SJSA1 (cell line): ENCODE data around the gene RTCB. TPM values are rescaled to one million over a fixed set of nuclear protein-coding genes. Genes with fewer than 3 reads are reported as not detected.

Source experiments
- DNase-seq, 2 experiments: peaks; one replicate each; pipeline ENCODE4 v3.0.0-alpha.2; 2015 to 2020; ENCODE audit warnings: low spot score in 2 of 2, low read depth in 1 of 2
- H3K27ac ChIP-seq: fragments of 250-450 bp; sonication (Bioruptor Pico); 2 replicates; pipeline ENCODE4 v1.5.1; 2020; ENCODE audit warnings: mild to moderate bottlenecking, moderate library complexity
- H3K27me3 ChIP-seq: fragments of 250-450 bp; sonication (Bioruptor Pico); replicated peaks from 2 replicates; pipeline ENCODE4 v1.5.1; 2020; ENCODE audit warnings: mild to moderate bottlenecking, moderate library complexity
- H3K36me3 ChIP-seq: fragments of 250-450 bp; sonication (Bioruptor Pico); 2 replicates; pipeline ENCODE4 v1.5.1; 2020; ENCODE audit warnings: mild to moderate bottlenecking
- H3K4me1 ChIP-seq: fragments of 250-450 bp; sonication (Bioruptor Pico); replicated peaks from 2 replicates; pipeline ENCODE4 v1.6.1; 2021; ENCODE audit warnings: mild to moderate bottlenecking
- H3K4me3 ChIP-seq: fragments of 250-450 bp; sonication (Bioruptor Pico); 2 replicates; pipeline ENCODE4 v1.5.1; 2020; ENCODE audit warnings: mild to moderate bottlenecking
- H3K9me3 ChIP-seq: fragments of 250-450 bp; sonication (Bioruptor Pico); replicated peaks from 2 replicates; pipeline ENCODE4 v1.5.1; 2020; ENCODE audit warnings: mild to moderate bottlenecking
- total RNA-seq: library from RNA; depleted of rRNA; stranded (reverse); fragments of >200 nt; shearing (Covaris generic); gene quantifications from 2 replicates; pipeline ENCODE4 v1.2.3, GENCODE V29; 2014; rRNA removed

RTCB gene
- total RNA-seq, 1 experiment from 2014 or later: 196 TPM

GRCh38 chr22:32342977-32343376, 69.1 kb downstream of the RTCB start:
- H3K4me1 ChIP-seq: no peaks in the 10 kb centered on the region
- H3K4me3 ChIP-seq: no peak overlapping the region
- no peaks in the 10 kb centered on the region for H3K36me3 ChIP-seq
- no peak for DNase-seq
- H3K27ac ChIP-seq: no peak overlapping the region
- peaks cover 4% of the 10 kb centered on the region; the same call in 1 of the 2 replicates for H3K27me3 ChIP-seq
- no peaks in the 10 kb centered on the region for H3K9me3 ChIP-seq

- peak in 1 of 2 experiments; percentile 23 for DNase-seq
- no peaks in the 10 kb centered on the region for H3K4me1 ChIP-seq
- no peak overlapping the region for H3K4me3 ChIP-seq
- no peak overlapping the region for H3K27ac ChIP-seq
- no peaks in the 10 kb centered on the region for H3K36me3 ChIP-seq
- peaks cover 4% of the 10 kb centered on the region; the same call in 1 of the 2 replicates for H3K27me3 ChIP-seq
- H3K9me3 ChIP-seq: no peaks in the 10 kb centered on the region
Observed at GRCh38 chr22:32341122-32341740, 70.8 kb downstream of the RTCB start.

- peaks cover 4% of the 10 kb centered on the region; the same call in 1 of the 2 replicates for H3K27me3 ChIP-seq
- H3K9me3 ChIP-seq: no peaks in the 10 kb centered on the region
- no peak overlapping the region for H3K27ac ChIP-seq
- H3K36me3 ChIP-seq: no peaks in the 10 kb centered on the region
- peak in 1 of 2 experiments; percentile 27 for DNase-seq
- no peak overlapping the region for H3K4me3 ChIP-seq
- no peaks in the 10 kb centered on the region for H3K4me1 ChIP-seq
Observed at GRCh38 chr22:32340411-32340810, 71.6 kb downstream of the RTCB start.

- H3K27me3 ChIP-seq: peaks cover 4% of the 10 kb centered on the region; the same call in 1 of the 2 replicates
- H3K9me3 ChIP-seq: no peaks in the 10 kb centered on the region
Observed at GRCh38 chr22:32339190-32340012, 72.6 kb downstream of the RTCB start.

GRCh38 chr22:32338757-32339156, 73.3 kb downstream of the RTCB start:
- H3K36me3 ChIP-seq: no peaks in the 10 kb centered on the region
- no peak overlapping the region for H3K27ac ChIP-seq
- H3K4me1 ChIP-seq: no peaks in the 10 kb centered on the region
- no peaks in the 10 kb centered on the region for H3K9me3 ChIP-seq
- H3K27me3 ChIP-seq: peaks cover 4% of the 10 kb centered on the region; the same call in 1 of the 2 replicates
- DNase-seq: peak in 1 of 2 experiments; percentile 8
- no peak overlapping the region for H3K4me3 ChIP-seq

More at GRCh38 chr22:32339190-32340012, 72.6 kb downstream of the RTCB start:
- Histone ChIP-seq H3K36me3 (no peaks in the 10 kb centered on the region), H3K27ac (no peak overlapping the region), H3K4me1 (no peaks in the 10 kb centered on the region), H3K4me3 (no peak overlapping the region)
- DNase-seq: peak in 1 of 2 experiments; percentile 30

Other genes starting within 250 kb of the RTCB start
- gene RFPL2, start 207.2 kb downstream of the RTCB start, total RNA-seq: not detected in 2 replicates
- gene SLC5A4, start 156.9 kb downstream of the RTCB start, total RNA-seq: not detected in 2 replicates
- not detected in 2 replicates for gene RFPL3, start 54.4 kb downstream of the RTCB start, total RNA-seq
- not detected in 2 replicates for gene BPIFC, start 52.2 kb upstream of the RTCB start, total RNA-seq
- gene FBXO7, start 62.6 kb upstream of the RTCB start, total RNA-seq: 107 and 139 TPM in 2 replicates